ENCODE measurements around the gene ADAMTS6.
"Not testable (repeated sequence)": the region's sequence is repeated elsewhere in the genome, so short reads cannot be mapped to it uniquely, and the experiment has no call there.

The ADAMTS6 gene

GRCh38 chr5:65194871-65195270, 286.8 kb downstream of the ADAMTS6 start:
- DNase-seq, result no peak

- DNase-seq, result no peak
These were observed 289.4 kb downstream of the ADAMTS6 start for GRCh38 chr5:65192331-65192730.

- no peak for DNase-seq
These were observed 290.1 kb downstream of the ADAMTS6 start for GRCh38 chr5:65191554-65192135.

- no peak for DNase-seq
These were observed 291.2 kb downstream of the ADAMTS6 start for GRCh38 chr5:65190328-65191053.

- no peak for DNase-seq
These were observed 295.0 kb downstream of the ADAMTS6 start for GRCh38 chr5:65186646-65187227.

- no peak for DNase-seq
These were observed 296.3 kb downstream of the ADAMTS6 start for GRCh38 chr5:65185468-65185867.

GRCh38 chr5:65184780-65185179, 296.9 kb downstream of the ADAMTS6 start:
- no peak for DNase-seq

- DNase-seq, result not testable (repeated sequence)
These were observed 307.5 kb downstream of the ADAMTS6 start for GRCh38 chr5:65174231-65174630.

GRCh38 chr5:65173130-65173525, 308.6 kb downstream of the ADAMTS6 start:
- no peak for DNase-seq

GRCh38 chr5:65172486-65173129, 309.1 kb downstream of the ADAMTS6 start:
- DNase-seq, result no peak

- no peak for DNase-seq
These were observed 310.1 kb downstream of the ADAMTS6 start for GRCh38 chr5:65171645-65172044.

- no peak for DNase-seq
These were observed 318.0 kb downstream of the ADAMTS6 start for GRCh38 chr5:65163698-65164097.

GRCh38 chr5:65161655-65162054, 320.1 kb downstream of the ADAMTS6 start:
- no peak for DNase-seq

- DNase-seq, result no peak
These were observed 323.7 kb downstream of the ADAMTS6 start for GRCh38 chr5:65157906-65158603.

GRCh38 chr5:65156933-65157332, 324.8 kb downstream of the ADAMTS6 start:
- DNase-seq, result no peak

- DNase-seq, result no peak
These were observed 329.6 kb downstream of the ADAMTS6 start for GRCh38 chr5:65152131-65152530.

- no peak for DNase-seq
These were observed 330.1 kb downstream of the ADAMTS6 start for GRCh38 chr5:65151614-65152013.

GRCh38 chr5:65150599-65151304, 331.0 kb downstream of the ADAMTS6 start:
- no peak for DNase-seq

GRCh38 chr5:65149827-65150226, 331.9 kb downstream of the ADAMTS6 start:
- no peak for DNase-seq

GRCh38 chr5:65144136-65144871, 337.4 kb downstream of the ADAMTS6 start:
- DNase-seq, result no peak

GRCh38 chr5:65142511-65143011, 339.2 kb downstream of the ADAMTS6 start:
- DNase-seq, result no peak

- DNase-seq, result no peak
These were observed 339.7 kb downstream of the ADAMTS6 start for GRCh38 chr5:65142016-65142415.
